Measurements from ENCODE around the gene AGR2.

DNA sequence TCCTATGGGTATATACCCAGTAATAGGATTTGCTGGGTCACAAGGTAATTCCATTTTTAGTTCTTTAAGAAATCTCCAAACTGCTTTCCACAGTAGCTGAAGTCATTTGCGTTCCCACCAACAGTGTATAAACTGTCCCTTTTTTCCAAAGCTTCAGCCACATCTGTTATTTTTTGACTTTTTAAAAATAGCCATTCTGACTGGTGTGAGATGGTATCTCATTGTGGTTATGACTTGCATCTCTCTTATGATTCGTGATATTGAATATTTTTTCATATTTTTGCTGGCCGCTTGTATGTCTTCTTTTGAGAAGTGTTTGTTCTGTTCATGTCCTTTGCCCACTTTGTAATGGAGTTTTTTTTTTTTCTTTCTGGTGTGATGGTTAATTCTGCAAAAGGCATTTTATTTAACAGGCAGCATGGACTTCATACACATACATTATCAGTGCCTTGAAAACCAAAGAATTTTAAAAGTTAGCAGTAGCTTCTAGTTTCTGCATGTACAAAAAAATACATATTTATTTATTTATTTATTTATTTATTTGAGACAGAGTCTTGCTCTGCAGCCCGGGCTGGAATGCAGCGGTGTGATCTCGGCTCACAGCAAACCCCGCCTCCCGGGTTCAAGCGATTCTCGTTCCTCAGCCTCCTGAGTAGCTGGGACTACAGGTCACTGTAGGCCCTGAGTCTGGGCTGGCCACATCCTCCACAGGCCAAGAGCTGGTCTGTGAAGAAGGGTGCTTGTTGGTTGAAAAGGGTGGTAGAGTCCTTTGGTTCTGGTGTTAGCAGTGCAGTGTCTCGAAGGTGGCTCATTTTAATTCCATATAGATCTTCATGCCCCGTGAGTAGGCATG lies 44.7 kb upstream of the AGR2 start:
- TF ChIP-seq YY1 (IDR thresholded peaks at IDR 0.05; ENCODE audit: insufficient read depth, insufficient read length) (no peak), ZNF274 (IDR thresholded peaks at IDR 0.05; ENCODE audit: low read depth, low read length) (no peak), SUZ12 (IDR thresholded peaks at IDR 0.05; ENCODE audit: extremely low read depth, insufficient read depth, insufficient read length) (no peak)
